Fibroblast of the conjunctiva (primary cell): ENCODE measurements around the gene GPR176.
A peak's percentile ranks its signal among the peaks of the same experiment; 100 is the strongest.

Experiments used
- DNase-seq: peaks from one replicate; pipeline ENCODE4 v3.0.0-alpha.2; 2010; ENCODE audit warnings: low read depth

GPR176 gene

GRCh38 chr15:39807791-39808190 lies 112.3 kb downstream of the GPR176 start:
- DNase-seq: no peak

GRCh38 chr15:39804026-39804425 lies 116.0 kb downstream of the GPR176 start:
- no peak for DNase-seq

- DNase-seq: no peak
Measured at GRCh38 chr15:39803016-39803415, 117.0 kb downstream of the GPR176 start.

GRCh38 chr15:39801641-39802309 lies 118.3 kb downstream of the GPR176 start:
- DNase-seq: no peak

GRCh38 chr15:39799552-39800011 lies 120.5 kb downstream of the GPR176 start:
- DNase-seq: no peak

- DNase-seq: no peak
Measured at GRCh38 chr15:39798382-39798781, 121.7 kb downstream of the GPR176 start.

GRCh38 chr15:39797407-39797806 lies 122.7 kb downstream of the GPR176 start:
- DNase-seq: no peak

GRCh38 chr15:39796601-39797000 lies 123.5 kb downstream of the GPR176 start:
- no peak for DNase-seq

GRCh38 chr15:39795486-39795885 lies 124.6 kb downstream of the GPR176 start:
- DNase-seq: no peak

- no peak for DNase-seq
Measured at GRCh38 chr15:39794954-39795353, 125.1 kb downstream of the GPR176 start.

GRCh38 chr15:39793923-39794322 lies 126.1 kb downstream of the GPR176 start:
- no peak for DNase-seq

GRCh38 chr15:39792844-39793335 lies 127.2 kb downstream of the GPR176 start:
- DNase-seq: no peak

- DNase-seq: no peak
Measured at GRCh38 chr15:39792025-39792843, 127.8 kb downstream of the GPR176 start.

GRCh38 chr15:39789736-39790135 lies 130.3 kb downstream of the GPR176 start:
- DNase-seq: no peak

- DNase-seq: no peak
Measured at GRCh38 chr15:39788800-39789565, 131.1 kb downstream of the GPR176 start.

GRCh38 chr15:39788108-39788507 lies 132.0 kb downstream of the GPR176 start:
- DNase-seq: no peak

GRCh38 chr15:39787479-39787878 lies 132.6 kb downstream of the GPR176 start:
- no peak for DNase-seq

GRCh38 chr15:39786447-39787056 lies 133.5 kb downstream of the GPR176 start:
- peak; percentile 59 for DNase-seq

GRCh38 chr15:39785841-39786240 lies 134.2 kb downstream of the GPR176 start:
- DNase-seq: no peak

GRCh38 chr15:39785139-39785538 lies 134.9 kb downstream of the GPR176 start:
- no peak for DNase-seq

- DNase-seq: no peak
Measured at GRCh38 chr15:39784638-39785037, 135.4 kb downstream of the GPR176 start.

- DNase-seq: no peak
Measured at GRCh38 chr15:39784125-39784524, 135.9 kb downstream of the GPR176 start.
